Skin of body (tissue), 2 donors: Measurements from ENCODE around the gene DAG1. TPM values are rescaled to one million over a fixed set of nuclear protein-coding genes. Genes with fewer than 3 reads are reported as not detected.
A peak's percentile ranks its signal among the peaks of the same experiment; 100 is the strongest.
"Not testable (repeated sequence)": the region's sequence is repeated elsewhere in the genome, so short reads cannot be mapped to it uniquely, and the experiment has no call there.

Experiments
- DNase-seq: peaks from one replicate; lab custom pipeline; 2025; lab: John Stamatoyannopoulos, UW
- total RNA-seq: library from RNA; depleted of rRNA; stranded (reverse); fragments of >200 nt; gene quantifications from one replicate; pipeline ENCODE4 v1.2.3, GENCODE V29; 2014

Gene DAG1
- total RNA-seq, 1 donor from 2014 or later: 32.9 TPM

DNA sequence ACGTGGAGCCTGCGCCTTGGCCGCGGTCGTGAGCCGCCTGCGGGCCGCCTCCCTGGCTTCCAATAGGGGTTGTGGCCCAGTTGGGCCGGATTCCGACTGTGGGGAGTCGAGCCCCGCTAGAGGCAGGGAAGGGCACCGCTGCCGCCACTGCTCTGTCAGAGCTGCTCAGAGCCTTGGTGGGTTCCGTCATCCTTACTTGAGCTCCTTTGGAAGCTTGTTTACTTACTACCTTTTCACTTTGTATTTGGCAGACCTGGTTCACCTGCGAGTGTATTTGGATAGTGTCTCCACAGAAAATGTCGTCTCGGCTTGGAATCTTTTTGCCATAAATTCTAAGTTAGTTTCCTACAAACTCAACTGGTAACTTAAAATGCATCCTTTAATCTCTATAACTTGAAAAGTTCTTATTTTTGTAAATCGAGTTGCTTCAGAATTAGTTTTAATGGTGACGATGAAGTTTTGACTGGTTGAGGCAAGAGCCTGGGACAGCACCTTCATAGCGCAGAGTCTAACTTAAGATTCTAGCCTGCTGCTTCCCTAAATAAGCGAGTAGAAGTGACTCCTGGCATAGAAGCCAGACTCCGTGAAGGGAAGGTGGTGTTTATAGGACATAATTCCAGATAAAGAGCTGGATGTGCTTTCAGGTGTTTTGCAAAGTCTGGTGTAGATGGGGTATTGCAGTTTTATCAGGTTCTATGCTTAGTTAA is 800 bp downstream of the DAG1 start:
- DNase-seq: no peak

DNA sequence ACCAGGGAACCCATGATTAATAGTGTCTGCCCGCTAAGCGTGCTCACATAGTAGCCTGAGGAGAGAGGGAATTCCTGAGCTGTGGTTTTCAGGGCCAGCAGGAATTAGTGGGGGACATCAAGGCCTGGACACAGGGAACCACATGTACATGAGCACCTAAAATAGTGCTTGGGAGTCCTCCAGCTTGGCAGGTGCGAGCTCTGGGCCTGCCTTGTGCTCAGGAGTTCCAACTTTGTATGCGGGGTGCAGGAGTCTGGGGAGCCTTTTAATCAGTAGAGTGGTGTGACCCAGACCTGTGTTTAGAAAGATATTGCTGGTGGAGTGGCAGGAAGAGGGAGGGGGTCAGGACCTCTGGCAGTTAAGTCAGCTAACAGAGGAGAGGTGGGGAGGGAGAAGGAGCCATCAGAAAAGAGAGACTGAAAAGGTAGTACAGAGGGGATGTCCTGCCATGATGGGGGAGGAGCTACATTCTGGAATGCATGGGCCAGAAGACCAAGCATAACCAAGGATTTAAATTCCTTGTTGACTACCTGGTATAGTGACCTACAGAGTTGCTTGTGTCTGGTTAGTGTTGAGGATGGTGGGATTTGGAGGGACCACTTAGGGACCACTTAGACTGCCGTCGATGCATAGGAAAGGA is 1.9 kb downstream of the DAG1 start:
- DNase-seq: no peak

DNA sequence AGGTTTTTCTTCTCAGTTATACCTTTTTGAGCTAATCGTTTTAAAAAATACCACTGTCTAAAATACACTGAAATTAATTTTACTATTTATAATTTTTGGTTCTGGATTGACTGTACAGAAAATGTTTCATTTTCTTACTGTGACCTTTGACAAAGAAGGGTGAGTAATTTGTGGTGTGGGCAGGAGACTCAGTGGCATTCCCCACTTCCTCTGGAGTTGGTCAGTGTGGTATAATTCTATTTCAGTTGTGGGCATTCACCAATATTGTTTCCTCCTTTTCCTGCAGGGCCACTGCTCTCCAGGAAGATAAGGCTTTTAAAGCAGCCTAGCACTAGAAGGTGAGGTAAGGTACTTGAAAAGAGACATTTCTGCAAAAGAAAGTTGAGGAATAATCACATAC is 6.5 kb downstream of the DAG1 start:
- DNase-seq: no peak

GRCh38 chr3:49482766-49483165 is 12.7 kb downstream of the DAG1 start:
- DNase-seq: no peak

- no peak for DNase-seq
Measured at GRCh38 chr3:49484471-49484870, 14.4 kb downstream of the DAG1 start.

DNA sequence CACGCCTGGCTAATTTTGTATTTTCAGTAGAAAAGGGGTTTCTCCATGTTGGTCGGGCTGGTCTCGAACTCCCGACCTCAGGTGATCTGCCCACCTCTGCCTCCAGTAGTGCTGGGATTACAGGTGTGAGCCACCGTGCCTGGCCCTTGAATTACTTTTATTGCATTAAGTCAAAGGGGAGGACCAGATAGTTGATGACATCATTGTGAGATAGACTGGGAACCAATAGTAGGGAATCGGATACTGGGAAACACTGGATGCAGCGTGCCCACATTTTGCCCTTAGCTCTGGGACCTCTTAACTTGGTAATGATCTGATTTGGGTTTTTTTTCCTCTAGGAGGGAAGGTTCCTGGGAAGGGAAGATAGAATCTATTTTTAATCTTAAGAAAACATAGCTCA is 19.2 kb downstream of the DAG1 start:
- DNase-seq: no peak

DNA sequence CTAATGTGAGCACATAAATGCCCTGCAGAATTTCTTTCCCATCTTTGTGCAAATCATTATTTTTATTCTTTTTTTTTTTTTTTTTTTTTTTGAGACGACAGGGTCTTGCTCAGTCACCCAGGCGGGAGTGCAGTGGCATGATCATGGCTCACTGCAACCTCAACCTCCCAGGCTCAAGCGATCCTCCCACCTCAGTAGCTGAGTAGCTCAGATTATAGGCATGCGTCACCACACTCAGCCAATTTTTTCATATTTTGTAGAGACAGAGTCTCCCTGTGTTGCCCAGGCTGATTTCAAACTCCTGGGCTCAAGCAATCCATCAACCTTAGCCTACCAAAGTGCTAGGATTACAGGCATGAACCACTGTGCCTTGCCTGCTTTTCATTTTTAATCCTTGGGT is 22.9 kb downstream of the DAG1 start:
- no peak for DNase-seq

DNA sequence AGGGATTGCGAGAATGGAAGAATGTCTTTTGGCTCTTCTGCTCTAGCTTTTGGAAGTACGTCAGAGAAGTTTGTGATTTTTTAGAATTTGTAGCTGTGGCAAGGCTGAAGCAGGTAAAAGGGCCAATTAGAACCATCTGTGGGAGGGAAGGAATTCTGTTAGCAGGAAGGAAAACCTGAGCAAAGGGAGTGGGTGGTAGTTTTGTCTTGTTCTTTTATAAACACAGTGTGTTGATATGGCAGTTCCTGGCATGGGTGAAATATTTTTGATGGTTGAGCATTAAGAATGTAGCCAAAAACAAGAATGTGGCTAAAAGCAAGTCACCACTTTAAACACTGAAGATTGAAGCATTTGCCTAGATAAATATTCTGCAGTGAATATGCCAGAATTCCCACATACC is 23.8 kb downstream of the DAG1 start:
- DNase-seq: no peak

GRCh38 chr3:49495023-49495422 is 25.0 kb downstream of the DAG1 start:
- DNase-seq: no peak

GRCh38 chr3:49496845-49497244 is 26.8 kb downstream of the DAG1 start:
- not testable (repeated sequence) for DNase-seq

DNA sequence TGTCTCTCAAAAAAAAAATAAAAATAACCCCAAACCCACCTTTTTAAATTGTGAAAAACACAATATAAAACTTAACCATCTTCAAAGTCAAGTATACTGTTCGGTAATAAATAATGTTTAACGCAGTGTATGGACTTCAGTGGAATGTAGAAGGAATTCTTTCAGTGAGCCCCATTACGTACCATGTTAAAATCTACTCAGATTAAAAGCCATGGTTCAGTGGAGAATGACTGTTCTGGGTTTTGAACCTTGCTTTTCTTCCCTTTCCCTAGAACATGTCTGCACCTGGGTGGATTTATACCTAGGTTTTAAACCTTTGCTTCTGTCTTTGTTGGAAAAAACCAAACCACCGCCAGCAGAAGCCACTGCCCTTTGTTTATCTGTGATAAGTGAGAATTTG is 27.5 kb downstream of the DAG1 start:
- no peak for DNase-seq

GRCh38 chr3:49498239-49498638 is 28.2 kb downstream of the DAG1 start:
- no peak for DNase-seq

DNA sequence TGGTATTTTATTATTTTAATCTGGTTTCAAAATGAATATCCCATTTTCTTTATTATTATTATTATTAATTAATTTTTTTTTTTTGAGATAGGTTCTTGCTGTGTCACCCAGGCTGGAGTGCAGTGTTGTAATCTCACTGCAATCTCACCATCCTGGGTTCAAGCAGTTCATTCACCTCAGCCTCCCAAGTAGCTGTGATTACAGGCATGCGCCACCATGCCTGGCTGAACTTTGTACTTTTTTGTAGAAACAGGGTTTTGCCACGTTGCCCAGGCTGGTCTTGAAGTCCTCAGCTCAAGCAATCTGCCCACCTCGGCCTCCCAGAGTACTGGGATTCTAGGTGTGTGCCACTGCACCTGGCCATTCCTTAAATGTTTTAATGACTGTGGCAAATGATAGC is 28.6 kb downstream of the DAG1 start:
- DNase-seq: no peak

- DNase-seq: no peak
Measured at GRCh38 chr3:49500205-49500731, 30.2 kb downstream of the DAG1 start.

DNA sequence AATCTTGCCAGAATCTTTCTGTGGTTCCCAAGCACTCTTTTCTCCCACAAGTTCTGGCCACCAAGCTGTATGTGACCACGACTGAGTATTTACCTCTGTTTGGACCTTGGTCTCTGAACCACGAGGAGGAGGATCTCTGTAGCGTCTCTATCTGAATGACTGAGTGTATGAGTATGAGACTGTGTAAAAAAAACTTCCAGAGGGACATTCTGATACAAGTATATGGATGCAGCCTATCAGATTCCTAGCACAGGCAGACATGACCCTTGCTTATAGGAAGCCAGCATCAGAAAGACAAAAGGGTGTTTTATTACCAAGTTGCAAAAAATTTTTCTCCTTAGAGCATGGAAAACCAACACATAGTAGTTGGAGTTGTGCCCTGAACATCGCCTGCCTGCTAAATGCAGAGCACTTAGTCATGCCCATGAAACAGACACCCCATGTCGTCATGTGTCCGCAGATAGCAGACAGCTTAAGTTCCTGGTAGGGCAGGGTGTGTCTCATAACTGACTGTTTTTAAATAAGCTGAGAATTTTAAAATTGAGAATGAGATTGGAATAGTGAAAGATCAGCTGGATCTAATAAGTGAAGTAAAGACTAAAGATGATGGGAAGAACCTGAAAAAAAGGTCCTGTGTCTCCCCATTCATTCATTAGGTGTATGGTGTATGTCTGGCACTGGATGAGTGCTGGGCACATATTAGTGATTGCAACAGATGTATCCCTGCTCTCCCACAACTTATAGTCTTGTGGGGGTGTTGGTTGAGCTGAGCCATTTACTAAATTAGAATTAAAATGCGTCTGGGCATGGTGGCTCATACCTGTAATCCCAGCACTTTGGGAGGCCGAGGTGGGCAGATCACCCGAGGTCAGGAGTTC is 30.9 kb downstream of the DAG1 start:
- peak; percentile 70 for DNase-seq

- no peak for DNase-seq
Measured at GRCh38 chr3:49501842-49502241, 31.8 kb downstream of the DAG1 start.

DNA sequence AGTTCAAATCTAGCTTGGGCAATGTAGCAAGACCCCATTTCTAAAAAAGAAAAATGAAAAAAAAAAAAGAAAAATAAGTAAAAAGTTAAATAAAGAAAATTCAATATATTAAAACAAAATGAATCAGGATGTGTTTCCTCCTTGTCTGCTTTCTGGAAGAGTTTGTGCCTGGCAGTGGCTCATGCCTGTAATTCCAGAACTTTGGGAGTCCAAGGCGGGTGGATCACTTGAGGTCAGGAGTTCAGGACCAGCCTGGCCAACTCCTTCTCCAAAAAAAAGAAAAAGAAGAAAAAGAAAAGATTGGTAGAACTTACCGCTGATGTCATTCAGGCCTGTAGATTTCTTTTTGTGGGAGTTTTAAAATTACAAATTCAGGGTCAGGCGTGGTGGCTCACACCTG is 36.8 kb downstream of the DAG1 start:
- DNase-seq: no peak

- DNase-seq: no peak
Measured at GRCh38 chr3:49509028-49509561, 39.0 kb downstream of the DAG1 start.

GRCh38 chr3:49511639-49512038 is 41.6 kb downstream of the DAG1 start:
- no peak for DNase-seq

DNA sequence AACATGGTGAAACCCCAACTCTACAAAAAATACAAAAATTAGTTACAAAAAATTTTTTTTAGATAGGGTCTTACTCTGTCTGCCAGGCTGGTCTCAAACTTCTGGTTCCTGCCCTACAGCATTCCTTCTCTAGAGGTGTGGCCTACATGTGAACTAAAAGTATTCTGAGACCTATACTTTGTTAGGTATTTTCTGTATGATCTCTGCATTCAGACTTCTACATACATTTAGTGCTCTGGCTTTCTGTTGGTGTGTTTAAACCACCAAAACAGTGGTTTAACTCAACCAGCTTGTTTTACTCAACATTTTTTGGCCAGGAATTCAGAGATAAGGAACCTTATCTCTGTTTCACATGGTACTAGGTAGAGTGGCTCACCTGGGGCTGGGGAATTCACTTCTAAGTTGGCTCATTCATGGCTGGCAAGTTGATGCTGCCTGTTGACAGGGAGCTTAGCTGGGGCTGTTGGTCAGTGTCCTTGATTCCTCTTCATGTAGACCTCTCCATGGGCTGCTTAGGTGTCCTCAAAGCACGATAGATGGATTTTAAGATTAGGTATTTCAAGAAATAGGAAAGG is 42.8 kb downstream of the DAG1 start:
- no peak for DNase-seq

- DNase-seq: no peak
Measured at GRCh38 chr3:49513494-49514124, 43.5 kb downstream of the DAG1 start.
